ENCODE data around the gene ATG5. TPM values are rescaled to one million over a fixed set of nuclear protein-coding genes. Genes with fewer than 3 reads are reported as not detected.

ATG5 gene
- total and polyA plus RNA-seq, 9 of the 15 experiments (the other 6 are each of a cell fraction or from before 2014, with no cell fraction given), result 29.0 to 80.0 (median 53.2) TPM

DNA sequence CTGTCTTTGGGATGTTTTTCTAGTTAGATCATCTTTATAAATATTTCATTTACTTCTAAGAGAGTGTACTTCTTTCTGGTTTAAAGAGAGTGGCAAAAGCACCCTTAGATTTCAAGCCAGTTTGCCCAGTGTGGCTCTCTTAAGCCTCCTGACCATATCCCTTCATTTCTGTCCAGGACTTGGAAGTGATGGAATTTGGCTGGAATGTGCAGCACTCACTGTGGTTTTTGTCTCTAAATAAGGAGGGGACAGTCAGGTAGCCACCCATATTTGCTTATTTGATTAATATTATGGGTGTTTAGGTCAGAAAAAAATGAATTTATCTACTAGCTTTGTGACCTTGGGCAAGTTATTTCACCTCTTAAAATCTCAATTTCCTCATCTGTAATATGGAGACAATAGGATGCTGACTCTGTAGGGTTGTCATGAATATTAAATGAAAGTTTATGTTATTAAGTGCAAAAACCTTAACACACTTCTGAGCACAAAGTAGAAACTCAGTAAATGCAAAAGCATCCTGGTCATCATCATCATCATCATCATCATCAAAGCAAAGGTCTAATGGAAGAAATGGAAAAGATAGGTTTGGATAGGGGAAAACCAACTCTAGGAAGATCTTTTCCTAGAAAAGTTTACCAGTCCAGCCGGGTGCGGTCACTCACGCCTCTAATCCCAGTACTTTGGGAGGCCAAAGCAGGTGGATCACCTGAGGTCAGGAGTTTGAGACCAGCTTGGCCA lies 38.0 kb upstream of the ATG5 start:
- Histone ChIP-seq H3K27ac (ENCODE audit: extremely low read depth, low read depth, low read length) (no peak overlapping the region), H3K27me3 (ENCODE audit: control insufficient read depth in 2 of 2, insufficient read depth in 2 of 2, low read length in 2 of 2) (peaks cover 7 to 22% of the 10 kb centered on the region in 2 experiments; a peak in 3 of 5 replicates), H3K4me3 (no peak overlapping the region), H3K4me2 (ENCODE audit: insufficient read depth, low read length) (no peak overlapping the region), H4K20me1 (replicated peaks; ENCODE audit: control insufficient read depth, insufficient read depth, low read length) (no peaks in the 10 kb centered on the region), H2AFZ (ENCODE audit: low read depth, low read length) (no peak overlapping the region), H3K9ac (ENCODE audit: insufficient read depth in 1 of 2, low read depth in 2 of 2, low read length in 2 of 2) (no peak overlapping the region), H3K36me3 (ENCODE audit: control insufficient read depth, insufficient read depth, low read length) (no peaks in the 10 kb centered on the region), H3K9me1 (ENCODE audit: control insufficient read depth, insufficient read depth, low read length) (no peaks in the 10 kb centered on the region), H3K4me1 (replicated peaks in 1 of 2; ENCODE audit: control insufficient read depth in 2 of 2, insufficient read depth in 2 of 2, low read length in 2 of 2) (peaks cover 0 to 13% of the 10 kb centered on the region in 2 experiments; a peak in 3 of 5 replicates), H3K79me2 (ENCODE audit: control insufficient read depth, insufficient read depth, low read length) (no peaks in the 10 kb centered on the region), H3K9me3 (replicated peaks; ENCODE audit: control insufficient read depth, insufficient read depth, low read depth, low read length) (no peaks in the 10 kb centered on the region)
- intact Hi-C loops (cut with micrococcal nuclease), result no loop called here
- DNase-seq (ENCODE audit: extremely low read depth in 1 of 4, low spot score in 3 of 4) (no peak), FAIRE-seq (no peak), ATAC-seq (no peak)
- CTCF ChIA-PET (ENCODE audit: low intra/inter-chr PET ratio), result no interaction called here
- in situ Hi-C loops (cut with MboI), result no loop called here
- POLR2A ChIA-PET, result no interaction called here
- no TSS peak for BruUV-seq (replicated peaks)
- WGBS (ENCODE audit: insufficient coverage, low coverage, missing lambda C conversion rate), result 0% methylated on average over 3 of the region's 3 CpGs
- TF ChIP-seq RFX7 (CRISPR knock-in tag; IDR thresholded peaks at IDR 0.05), result no peak
- TF ChIP-seq, protein P1, sequence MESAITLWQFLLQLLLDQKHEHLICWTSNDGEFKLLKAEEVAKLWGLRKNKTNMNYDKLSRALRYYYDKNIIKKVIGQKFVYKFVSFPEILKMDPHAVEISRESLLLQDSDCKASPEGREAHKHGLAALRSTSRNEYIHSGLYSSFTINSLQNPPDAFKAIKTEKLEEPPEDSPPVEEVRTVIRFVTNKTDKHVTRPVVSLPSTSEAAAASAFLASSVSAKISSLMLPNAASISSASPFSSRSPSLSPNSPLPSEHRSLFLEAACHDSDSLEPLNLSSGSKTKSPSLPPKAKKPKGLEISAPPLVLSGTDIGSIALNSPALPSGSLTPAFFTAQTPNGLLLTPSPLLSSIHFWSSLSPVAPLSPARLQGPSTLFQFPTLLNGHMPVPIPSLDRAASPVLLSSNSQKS (CRISPR knock-in tag; IDR thresholded peaks at IDR 0.05), result no peak
- no peak for TF ChIP-seq SIN3B (IDR thresholded peaks at IDR 0.05; ENCODE audit: low read depth)
- TF ChIP-seq, protein P2, sequence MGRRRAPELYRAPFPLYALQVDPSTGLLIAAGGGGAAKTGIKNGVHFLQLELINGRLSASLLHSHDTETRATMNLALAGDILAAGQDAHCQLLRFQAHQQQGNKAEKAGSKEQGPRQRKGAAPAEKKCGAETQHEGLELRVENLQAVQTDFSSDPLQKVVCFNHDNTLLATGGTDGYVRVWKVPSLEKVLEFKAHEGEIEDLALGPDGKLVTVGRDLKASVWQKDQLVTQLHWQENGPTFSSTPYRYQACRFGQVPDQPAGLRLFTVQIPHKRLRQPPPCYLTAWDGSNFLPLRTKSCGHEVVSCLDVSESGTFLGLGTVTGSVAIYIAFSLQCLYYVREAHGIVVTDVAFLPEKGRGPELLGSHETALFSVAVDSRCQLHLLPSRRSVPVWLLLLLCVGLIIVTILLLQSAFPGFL (CRISPR knock-in tag; IDR thresholded peaks at IDR 0.05), result no peak
- TF ChIP-seq RCOR1 (IDR thresholded peaks at IDR 0.05; ENCODE audit: borderline replicate concordance in 1 of 2, low read depth in 2 of 2, low read length in 2 of 2), result no peak

Measured in K562 (cell line).